Omental fat pad (tissue), 4 donors: ENCODE measurements around the gene F10. TPM values are rescaled to one million over a fixed set of nuclear protein-coding genes. Genes with fewer than 3 reads are reported as not detected.

Experiments used
- ATAC-seq: fragments of 150-250 bp; one replicate; pipeline ENCODE4 v1.9.1; 2016; ENCODE audit warnings: mild to moderate bottlenecking, moderate library complexity; ENCODE audit not compliant: low FRiP score
- DNase-seq: peaks from one replicate; pipeline ENCODE4 v3.0.0-alpha.2; 2019; ENCODE audit warnings: low spot score
- total RNA-seq, 4 donors: library from RNA; depleted of rRNA; stranded (reverse); fragments of >200 nt; gene quantifications; one replicate each; pipeline ENCODE4 v1.1.0, GENCODE V29; 2016
- TF ChIP-seq, protein P1 (sequence below), 3 donors: fragments of 450-650 bp; IDR thresholded peaks; one replicate each; pipeline ENCODE4 v1.5.1; 2016 to 2017; ENCODE audit warnings: antibody characterized with exemption in 3 of 3, mild to moderate bottlenecking in 3 of 3, moderate library complexity in 2 of 3

F10 gene
- total RNA-seq, 4 donors from 2014 or later = 10.8 to 51.1 (median 13.6) TPM

DNA sequence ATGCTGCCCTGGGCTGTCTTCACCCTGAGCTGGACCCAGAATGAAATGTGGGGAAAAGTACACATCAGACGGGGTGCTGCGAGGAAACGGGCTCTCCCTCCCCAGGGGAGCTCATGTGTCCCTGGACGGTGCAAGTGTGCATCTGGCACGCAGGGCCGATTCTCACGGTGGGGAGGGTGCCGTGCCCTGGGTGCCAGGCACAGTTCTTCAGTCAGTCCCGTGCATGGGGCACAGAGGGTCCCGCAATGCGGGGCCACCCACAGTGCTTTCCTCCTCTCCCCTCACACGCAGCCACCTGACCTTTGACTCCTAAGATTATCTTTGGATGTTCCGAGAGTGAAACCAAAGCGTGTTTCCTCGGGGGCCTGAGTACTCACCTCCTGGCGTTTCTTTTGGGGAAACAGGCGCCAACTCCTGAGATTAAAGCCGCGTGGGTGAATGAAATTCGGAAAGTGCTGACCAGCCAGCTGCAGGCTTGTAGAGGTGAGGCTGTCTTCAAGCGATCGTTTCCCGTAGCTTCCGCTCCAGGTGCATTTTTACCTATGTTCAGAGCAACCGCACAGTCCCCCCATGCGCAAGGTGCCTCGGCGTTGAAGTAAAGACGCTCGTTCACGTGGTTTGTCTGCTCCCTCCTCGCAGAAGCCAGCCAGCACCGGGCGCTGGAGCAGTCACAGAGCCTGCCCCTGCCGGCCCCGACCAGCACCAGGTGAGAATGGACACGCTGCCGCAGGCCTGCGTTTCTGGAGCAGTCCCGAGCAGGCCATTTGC lies 34.5 kb upstream of the F10 start:
- ATAC-seq (no peak), DNase-seq (no peak)
- TF ChIP-seq, protein P1, sequence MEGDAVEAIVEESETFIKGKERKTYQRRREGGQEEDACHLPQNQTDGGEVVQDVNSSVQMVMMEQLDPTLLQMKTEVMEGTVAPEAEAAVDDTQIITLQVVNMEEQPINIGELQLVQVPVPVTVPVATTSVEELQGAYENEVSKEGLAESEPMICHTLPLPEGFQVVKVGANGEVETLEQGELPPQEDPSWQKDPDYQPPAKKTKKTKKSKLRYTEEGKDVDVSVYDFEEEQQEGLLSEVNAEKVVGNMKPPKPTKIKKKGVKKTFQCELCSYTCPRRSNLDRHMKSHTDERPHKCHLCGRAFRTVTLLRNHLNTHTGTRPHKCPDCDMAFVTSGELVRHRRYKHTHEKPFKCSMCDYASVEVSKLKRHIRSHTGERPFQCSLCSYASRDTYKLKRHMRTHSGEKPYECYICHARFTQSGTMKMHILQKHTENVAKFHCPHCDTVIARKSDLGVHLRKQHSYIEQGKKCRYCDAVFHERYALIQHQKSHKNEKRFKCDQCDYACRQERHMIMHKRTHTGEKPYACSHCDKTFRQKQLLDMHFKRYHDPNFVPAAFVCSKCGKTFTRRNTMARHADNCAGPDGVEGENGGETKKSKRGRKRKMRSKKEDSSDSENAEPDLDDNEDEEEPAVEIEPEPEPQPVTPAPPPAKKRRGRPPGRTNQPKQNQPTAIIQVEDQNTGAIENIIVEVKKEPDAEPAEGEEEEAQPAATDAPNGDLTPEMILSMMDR (IDR thresholded peaks at IDR 0.05) = no peak

DNA sequence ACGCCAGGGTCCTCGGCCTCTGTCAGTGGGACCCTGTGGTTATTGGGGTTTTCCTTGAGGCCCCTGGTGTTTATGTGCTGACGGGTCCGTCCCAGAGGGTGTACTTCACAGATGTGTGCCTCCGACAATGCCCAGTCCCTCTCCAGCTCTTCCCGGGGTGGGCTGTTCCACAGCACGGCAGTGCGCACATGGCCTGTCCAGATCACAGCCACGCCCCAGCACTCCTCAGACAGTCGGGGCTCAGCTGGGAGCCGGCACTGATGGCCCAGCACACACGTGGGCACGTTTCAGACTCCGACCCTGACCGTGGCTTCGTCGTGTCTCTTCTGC lies 33.9 kb upstream of the F10 start:
- TF ChIP-seq, protein P1 (IDR thresholded peaks at IDR 0.05) = no peak
- ATAC-seq (no peak), DNase-seq (no peak)

DNA sequence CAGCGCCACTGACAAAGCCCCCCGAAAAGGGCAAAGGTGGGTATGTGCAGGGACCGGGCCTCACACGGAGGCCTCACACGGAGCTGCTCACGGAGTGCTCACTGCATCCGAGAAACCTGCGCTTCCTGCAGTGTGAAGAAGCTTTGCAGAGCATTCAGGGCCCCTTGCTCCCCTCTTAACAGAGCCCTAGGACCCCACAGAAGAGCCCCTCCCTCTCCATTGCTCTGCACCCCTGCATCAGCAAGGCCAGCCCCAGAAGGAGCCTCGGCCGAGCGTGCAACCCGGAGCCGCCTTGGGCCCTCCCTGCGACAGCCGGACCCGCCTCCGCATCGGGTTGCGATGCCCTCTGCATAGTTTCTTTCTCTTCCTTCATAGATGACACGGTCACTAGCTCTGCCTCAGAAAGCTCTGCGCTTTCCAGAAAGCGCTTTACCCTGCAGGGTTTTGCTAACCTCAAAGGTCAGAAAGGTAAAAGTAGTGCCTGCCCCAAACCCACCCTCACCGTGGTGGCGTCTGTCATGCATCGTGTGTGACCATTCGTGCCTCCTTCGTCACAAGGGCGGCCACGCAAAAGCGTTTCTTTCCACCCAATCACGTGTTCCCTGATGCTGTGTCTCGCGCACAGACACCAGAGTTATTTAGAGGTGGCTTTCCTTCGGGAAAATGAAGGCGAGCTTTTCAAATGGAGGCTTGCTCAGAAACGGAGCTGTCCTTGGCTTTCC lies 32.7 kb upstream of the F10 start:
- DNase-seq (no peak), ATAC-seq (no peak)
- TF ChIP-seq, protein P1 (IDR thresholded peaks at IDR 0.05) = no peak

DNA sequence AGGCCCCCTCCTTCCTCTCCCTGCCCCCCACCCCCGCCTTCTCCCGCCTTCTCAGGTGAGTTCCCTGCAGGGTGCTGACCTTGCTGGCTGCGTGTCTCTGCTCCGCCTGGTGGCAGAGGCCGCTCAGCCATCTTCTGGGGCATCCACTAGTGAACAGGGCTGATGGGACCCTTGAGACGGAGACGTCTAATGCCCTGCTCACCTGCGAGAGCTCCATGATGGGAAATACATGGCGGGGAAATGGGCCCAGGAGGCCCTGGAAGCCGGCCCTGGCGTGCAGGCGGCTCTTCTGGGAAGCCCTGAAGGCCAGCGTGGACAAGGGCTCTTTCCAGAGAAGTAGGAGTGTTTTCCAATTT lies 32.2 kb upstream of the F10 start:
- TF ChIP-seq, protein P1 (IDR thresholded peaks at IDR 0.05) = no peak
- ATAC-seq (no peak), DNase-seq (no peak)

DNA sequence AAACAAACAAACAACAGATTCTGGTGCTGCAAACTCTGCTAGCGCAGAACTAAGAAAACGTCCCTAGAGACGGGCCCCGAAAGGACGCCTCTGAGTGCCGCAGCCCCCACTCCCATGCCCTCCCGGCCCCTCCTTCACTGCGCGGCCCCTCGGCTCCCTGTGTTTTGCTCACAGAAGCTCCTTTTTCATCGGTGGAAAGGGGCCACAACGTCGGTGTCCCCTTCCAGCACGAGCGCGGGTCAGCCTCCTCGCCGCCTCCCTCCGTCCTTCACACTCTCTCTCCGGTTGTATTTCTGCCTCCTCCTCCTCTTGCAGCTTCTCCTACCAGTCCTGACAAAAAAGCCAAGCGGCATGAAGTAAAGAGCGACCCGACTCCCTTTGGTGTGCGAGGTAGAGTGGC lies 31.8 kb upstream of the F10 start:
- DNase-seq (no peak), ATAC-seq (no peak)
- TF ChIP-seq, protein P1 (IDR thresholded peaks at IDR 0.05) = no peak

DNA sequence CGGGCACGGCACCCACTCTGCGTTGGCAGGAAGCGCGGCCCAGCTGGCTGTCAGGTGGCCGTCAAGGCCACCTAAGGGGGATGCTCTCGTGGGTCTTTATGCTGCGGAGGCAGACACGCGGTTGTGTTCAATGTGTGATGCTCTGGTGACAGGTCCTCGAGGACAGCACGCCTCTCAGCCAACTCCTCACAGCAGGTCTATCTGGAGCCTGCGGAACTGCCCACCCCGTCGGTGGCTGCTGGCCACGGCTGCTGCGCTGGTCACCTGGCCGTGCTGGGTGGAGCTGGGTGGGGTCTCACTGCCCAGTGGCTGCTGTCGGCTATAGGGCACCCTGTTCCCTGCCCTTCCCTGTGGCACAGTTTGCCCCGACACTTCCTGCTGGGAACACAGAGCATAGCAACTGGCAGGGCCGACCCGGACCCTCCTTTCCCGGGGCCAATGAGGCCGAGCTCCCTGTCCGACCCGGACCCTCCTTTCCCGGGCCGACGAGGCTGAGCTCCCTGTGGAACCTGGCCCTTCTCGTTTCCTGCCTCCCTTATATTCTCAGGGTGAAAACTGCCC lies 31.3 kb upstream of the F10 start:
- TF ChIP-seq, protein P1 (IDR thresholded peaks at IDR 0.05) = no peak
- DNase-seq = no peak
- no peak for ATAC-seq
